GM12875 (cell line): Measurements from ENCODE around the gene FAM83F.
A peak's percentile ranks its signal among the peaks of the same experiment; 100 is the strongest.
"Not testable (repeated sequence)": the region's sequence is repeated elsewhere in the genome, so short reads cannot be mapped to it uniquely, and the experiment has no call there.

Source experiments
- H3K4me3 ChIP-seq: one replicate; pipeline ENCODE4 v1.5.1; 2011; ENCODE audit warnings: low read depth, low read length, control low read depth
- CTCF ChIP-seq: IDR thresholded peaks from 2 replicates; pipeline ENCODE4 v1.5.1; 2011; ENCODE audit warnings: low read depth, mild to moderate bottlenecking, control low read depth, inconsistent platforms, low read length, moderate library complexity, borderline replicate concordance; ENCODE audit not compliant: insufficient read depth

Gene FAM83F

GRCh38 chr22:40021401-40022000 lies 26.7 kb downstream of the FAM83F start:
- no peak overlapping the region for H3K4me3 ChIP-seq
- TF ChIP-seq CTCF: no peak

- no peak overlapping the region for H3K4me3 ChIP-seq
- no peak for TF ChIP-seq CTCF
Observed at GRCh38 chr22:40022536-40023240, 27.9 kb downstream of the FAM83F start.

GRCh38 chr22:40023341-40023841 lies 28.6 kb downstream of the FAM83F start:
- no peak overlapping the region for H3K4me3 ChIP-seq
- TF ChIP-seq CTCF: no peak

GRCh38 chr22:40024201-40025061 lies 29.7 kb downstream of the FAM83F start:
- peak; percentile 91 for TF ChIP-seq CTCF
- no peak overlapping the region for H3K4me3 ChIP-seq

GRCh38 chr22:40025062-40025379 lies 30.3 kb downstream of the FAM83F start:
- H3K4me3 ChIP-seq: not testable (repeated sequence)

- no peak for TF ChIP-seq CTCF
- H3K4me3 ChIP-seq: no peak overlapping the region
Observed at GRCh38 chr22:40025856-40026255, 31.1 kb downstream of the FAM83F start.

GRCh38 chr22:40026641-40027040 lies 31.9 kb downstream of the FAM83F start:
- TF ChIP-seq CTCF: no peak

More at GRCh38 chr22:40026641-40027040, 31.9 kb downstream of the FAM83F start:
- no peak overlapping the region for H3K4me3 ChIP-seq
